ENCODE data around the gene SLC9A2. TPM values are rescaled to one million over a fixed set of nuclear protein-coding genes. Genes with fewer than 3 reads are reported as not detected.

Gene SLC9A2
- total and polyA plus RNA-seq, 4 donors, result 0.88 TPM; not detected in 3

DNA sequence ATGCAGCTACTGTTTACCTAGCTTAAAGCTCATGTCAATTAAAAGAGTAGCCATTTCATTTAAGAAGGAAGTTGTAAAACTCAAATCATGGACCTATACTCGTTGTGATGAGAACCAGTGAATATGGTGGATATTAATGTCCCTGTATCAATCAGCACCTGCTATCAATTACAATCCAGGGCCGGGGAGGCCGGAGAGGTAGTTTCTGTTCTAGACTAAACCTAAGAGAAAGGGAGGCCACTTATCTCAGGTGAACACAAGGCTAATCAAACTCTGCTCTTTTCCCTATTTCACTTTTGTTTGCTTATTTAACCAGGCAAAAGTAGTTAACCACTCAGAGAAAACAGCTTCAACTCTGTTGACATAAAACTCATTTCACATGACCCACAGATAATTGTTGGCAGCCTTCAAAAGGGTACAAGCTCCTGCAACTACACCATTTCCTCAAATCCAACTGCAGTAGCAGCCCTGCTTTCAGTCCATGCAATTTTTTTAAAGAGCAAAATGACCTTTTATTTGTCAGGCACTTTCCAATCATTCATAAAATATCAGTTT lies 27.8 kb upstream of the SLC9A2 start:
- WGBS, 2 donors, result 72 to 80% methylated on average over 3 of the region's 3 CpGs
- H3K27ac ChIP-seq (ENCODE audit: low read depth in 1 of 2, low read length in 2 of 2), result no peak overlapping the region
- H3K4me1 ChIP-seq (ENCODE audit: control insufficient read depth in 1 of 2, insufficient read depth in 2 of 2, low read length in 2 of 2), result no peaks in the 10 kb centered on the region
- ATAC-seq (ENCODE audit: low FRiP score) (no peak), DNase-seq (no peak)
- intact Hi-C loops (cut with DNase I), result no loop called here
- no peaks in the 10 kb centered on the region for H3K9me3 ChIP-seq (ENCODE audit: control insufficient read depth, low read length)
- H3K27me3 ChIP-seq (ENCODE audit: control insufficient read depth in 1 of 2, insufficient read depth in 2 of 2, low read length in 1 of 2), result no peaks in the 10 kb centered on the region
- H3K36me3 ChIP-seq (ENCODE audit: control insufficient read depth in 1 of 2, insufficient read depth in 2 of 2, low read length in 1 of 2), result no peaks in the 10 kb centered on the region
- H3K4me3 ChIP-seq (ENCODE audit: low read length in 2 of 2), result no peak overlapping the region

DNA sequence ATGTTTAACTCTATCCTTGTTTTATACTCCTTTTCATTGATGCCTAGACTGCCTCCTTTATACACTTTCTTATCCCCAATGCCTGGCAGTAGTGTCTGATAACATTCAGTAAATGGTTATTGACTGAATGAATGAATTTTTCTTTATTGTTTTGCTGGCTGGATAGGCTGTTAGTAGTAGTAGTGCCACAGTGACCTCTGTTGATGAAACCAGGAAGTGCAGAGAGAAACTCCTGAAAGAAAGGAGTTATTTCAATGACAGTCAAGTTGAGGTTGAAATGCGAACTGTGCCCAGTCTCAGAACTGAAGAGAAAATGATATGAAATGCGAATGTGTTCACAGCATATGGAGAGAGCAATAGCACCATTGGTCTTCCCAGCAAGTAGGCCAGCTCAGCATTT lies 26.8 kb upstream of the SLC9A2 start:
- DNase-seq (no peak), ATAC-seq (ENCODE audit: low FRiP score) (no peak)
- H3K9me3 ChIP-seq (ENCODE audit: control insufficient read depth, low read length), result no peaks in the 10 kb centered on the region
- 87 to 95% methylated on average over 2 of the region's 2 CpGs for WGBS, 2 donors
- intact Hi-C loops (cut with DNase I), result no loop called here
- H3K27ac ChIP-seq (ENCODE audit: low read depth in 1 of 2, low read length in 2 of 2), result no peak overlapping the region
- no peak overlapping the region for H3K4me3 ChIP-seq (ENCODE audit: low read length in 2 of 2)
- no peaks in the 10 kb centered on the region for H3K36me3 ChIP-seq (ENCODE audit: control insufficient read depth in 1 of 2, insufficient read depth in 2 of 2, low read length in 1 of 2)
- no peaks in the 10 kb centered on the region for H3K27me3 ChIP-seq (ENCODE audit: control insufficient read depth in 1 of 2, insufficient read depth in 2 of 2, low read length in 1 of 2)
- no peaks in the 10 kb centered on the region for H3K4me1 ChIP-seq (ENCODE audit: control insufficient read depth in 1 of 2, insufficient read depth in 2 of 2, low read length in 2 of 2)

DNA sequence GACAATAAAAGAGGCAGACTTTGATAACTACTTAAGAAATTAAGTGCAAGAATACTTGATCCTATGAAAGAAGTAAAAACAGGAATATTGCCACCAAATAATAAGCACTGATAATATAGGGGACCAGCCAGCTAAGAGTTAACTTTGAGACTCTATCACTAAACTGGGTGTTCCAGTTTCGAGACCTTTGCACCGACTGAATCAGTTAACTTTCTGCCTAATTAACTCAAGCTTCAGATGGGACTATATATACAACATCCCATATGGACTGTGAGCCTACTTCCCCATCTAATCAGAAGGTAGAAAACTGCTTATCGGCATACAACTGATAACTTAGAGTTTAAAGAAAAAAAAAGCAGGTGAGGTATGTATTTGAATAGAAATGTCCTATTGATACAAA lies 25.8 kb upstream of the SLC9A2 start:
- 65 to 71% methylated on average over 3 of the region's 3 CpGs for WGBS, 2 donors
- no peaks in the 10 kb centered on the region for H3K27me3 ChIP-seq (ENCODE audit: control insufficient read depth in 1 of 2, insufficient read depth in 2 of 2, low read length in 1 of 2)
- no peaks in the 10 kb centered on the region for H3K36me3 ChIP-seq (ENCODE audit: control insufficient read depth in 1 of 2, insufficient read depth in 2 of 2, low read length in 1 of 2)
- no peak for ATAC-seq (ENCODE audit: low FRiP score)
- H3K4me3 ChIP-seq (ENCODE audit: low read length in 2 of 2), result no peak overlapping the region
- no peaks in the 10 kb centered on the region for H3K9me3 ChIP-seq (ENCODE audit: control insufficient read depth, low read length)
- H3K4me1 ChIP-seq (ENCODE audit: control insufficient read depth in 1 of 2, insufficient read depth in 2 of 2, low read length in 2 of 2), result no peaks in the 10 kb centered on the region
- intact Hi-C loops (cut with DNase I), result no loop called here
- no peak overlapping the region for H3K27ac ChIP-seq (ENCODE audit: low read depth in 1 of 2, low read length in 2 of 2)
- DNase-seq, result no peak

DNA sequence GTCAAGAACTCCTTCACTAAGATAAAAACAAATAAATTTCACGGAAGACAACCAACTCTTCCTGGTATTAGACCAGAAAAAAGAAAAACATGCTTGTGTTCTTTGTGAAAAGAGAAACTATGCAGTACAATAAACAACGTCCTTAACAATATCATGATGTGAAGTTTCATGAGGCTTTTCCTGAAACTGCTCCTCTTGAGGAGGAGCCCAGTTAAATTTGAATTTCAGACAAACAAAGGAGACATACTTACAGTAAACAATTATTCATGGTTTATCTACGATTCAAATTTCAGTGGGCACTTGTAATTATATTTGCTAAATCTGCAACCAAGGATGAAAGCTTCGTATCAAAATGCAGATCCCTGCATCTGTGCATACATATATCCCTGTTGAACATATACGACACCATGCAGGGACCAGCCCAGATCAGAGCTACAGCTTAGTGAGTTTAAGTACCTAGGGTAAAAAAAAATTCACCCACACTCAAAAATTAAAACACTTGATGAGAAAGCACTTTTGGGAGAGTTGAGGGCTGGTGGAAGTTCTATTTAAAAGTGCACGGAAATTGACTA lies 24.8 kb upstream of the SLC9A2 start:
- no peak for ATAC-seq (ENCODE audit: low FRiP score)
- intact Hi-C loops (cut with DNase I), result no loop called here

DNA sequence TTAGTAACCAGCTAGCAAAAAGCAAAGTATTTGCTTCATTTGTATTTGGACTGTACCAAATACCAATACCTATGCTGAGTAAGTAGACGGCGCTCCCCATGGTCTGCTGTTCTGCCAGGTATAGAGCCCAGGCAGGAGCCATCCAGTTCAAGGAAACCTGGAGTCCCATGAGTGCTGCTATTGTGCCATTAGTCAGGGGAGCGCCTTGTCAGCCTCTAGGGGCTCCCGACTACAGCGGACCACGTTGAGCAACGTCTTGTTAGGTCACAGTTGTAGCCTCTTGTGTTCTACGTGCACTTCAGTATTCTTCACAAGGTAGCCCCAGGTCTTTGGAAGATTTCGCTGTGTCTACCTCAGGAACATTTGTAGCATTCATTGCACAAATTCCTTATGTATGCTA lies 21.6 kb upstream of the SLC9A2 start:
- no peaks in the 10 kb centered on the region for H3K36me3 ChIP-seq (ENCODE audit: control insufficient read depth in 1 of 2, insufficient read depth in 2 of 2, low read length in 1 of 2)
- WGBS, 2 donors, result 60 to 66% methylated on average over 9 of the region's 9 CpGs
- no peak overlapping the region for H3K27ac ChIP-seq (ENCODE audit: low read depth in 1 of 2, low read length in 2 of 2)
- intact Hi-C loops (cut with DNase I), result no loop called here
- no peak overlapping the region for H3K4me3 ChIP-seq (ENCODE audit: low read length in 2 of 2)
- DNase-seq, result no peak
- no peaks in the 10 kb centered on the region for H3K9me3 ChIP-seq (ENCODE audit: control insufficient read depth, low read length)
- no peaks in the 10 kb centered on the region for H3K4me1 ChIP-seq (ENCODE audit: control insufficient read depth in 1 of 2, insufficient read depth in 2 of 2, low read length in 2 of 2)
- ATAC-seq (ENCODE audit: low FRiP score), result no peak
- no peaks in the 10 kb centered on the region for H3K27me3 ChIP-seq (ENCODE audit: control insufficient read depth in 1 of 2, insufficient read depth in 2 of 2, low read length in 1 of 2)

More for the DNA sequence above, 24.8 kb upstream of the SLC9A2 start:
- H3K27ac ChIP-seq (ENCODE audit: low read depth in 1 of 2, low read length in 2 of 2), result no peak overlapping the region
- no peaks in the 10 kb centered on the region for H3K36me3 ChIP-seq (ENCODE audit: control insufficient read depth in 1 of 2, insufficient read depth in 2 of 2, low read length in 1 of 2)
- H3K27me3 ChIP-seq (ENCODE audit: control insufficient read depth in 1 of 2, insufficient read depth in 2 of 2, low read length in 1 of 2), result no peaks in the 10 kb centered on the region
- H3K9me3 ChIP-seq (ENCODE audit: control insufficient read depth, low read length), result no peaks in the 10 kb centered on the region
- 75 to 82% methylated on average over 6 of the region's 6 CpGs for WGBS, 2 donors
- no peaks in the 10 kb centered on the region for H3K4me1 ChIP-seq (ENCODE audit: control insufficient read depth in 1 of 2, insufficient read depth in 2 of 2, low read length in 2 of 2)
- H3K4me3 ChIP-seq (ENCODE audit: low read length in 2 of 2), result no peak overlapping the region
- DNase-seq, result no peak

DNA sequence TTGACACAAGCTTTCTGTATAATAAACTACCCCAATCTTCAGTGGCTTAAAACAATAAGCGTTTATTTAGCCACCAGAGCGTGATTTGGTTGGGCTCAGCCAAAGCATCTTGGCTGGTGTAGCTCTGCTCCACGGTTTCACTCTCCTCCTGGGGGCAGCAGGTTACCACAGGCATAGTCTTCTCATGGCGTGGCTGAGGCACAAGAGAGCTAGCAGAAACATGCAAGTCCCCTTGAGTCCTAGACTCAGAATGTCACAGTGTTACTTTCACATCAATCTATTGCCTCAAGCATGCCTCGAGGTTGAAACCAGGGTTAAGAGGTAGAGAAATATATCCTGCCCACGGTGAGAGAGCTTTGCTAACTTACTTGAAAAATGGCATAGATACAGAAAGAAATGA lies 19.9 kb upstream of the SLC9A2 start:
- WGBS, 2 donors, result 60 to 63% methylated on average over 6 of the region's 6 CpGs
- intact Hi-C loops (cut with DNase I), result no loop called here
- Histone ChIP-seq H3K27ac (ENCODE audit: low read depth in 1 of 2, low read length in 2 of 2) (no peak overlapping the region), H3K4me1 (ENCODE audit: control insufficient read depth in 1 of 2, insufficient read depth in 2 of 2, low read length in 2 of 2) (no peaks in the 10 kb centered on the region), H3K9me3 (ENCODE audit: control insufficient read depth, low read length) (no peaks in the 10 kb centered on the region), H3K4me3 (ENCODE audit: low read length in 2 of 2) (no peak overlapping the region), H3K27me3 (ENCODE audit: control insufficient read depth in 1 of 2, insufficient read depth in 2 of 2, low read length in 1 of 2) (no peaks in the 10 kb centered on the region), H3K36me3 (ENCODE audit: control insufficient read depth in 1 of 2, insufficient read depth in 2 of 2, low read length in 1 of 2) (no peaks in the 10 kb centered on the region)
- DNase-seq (no peak), ATAC-seq (ENCODE audit: low FRiP score) (no peak)

DNA sequence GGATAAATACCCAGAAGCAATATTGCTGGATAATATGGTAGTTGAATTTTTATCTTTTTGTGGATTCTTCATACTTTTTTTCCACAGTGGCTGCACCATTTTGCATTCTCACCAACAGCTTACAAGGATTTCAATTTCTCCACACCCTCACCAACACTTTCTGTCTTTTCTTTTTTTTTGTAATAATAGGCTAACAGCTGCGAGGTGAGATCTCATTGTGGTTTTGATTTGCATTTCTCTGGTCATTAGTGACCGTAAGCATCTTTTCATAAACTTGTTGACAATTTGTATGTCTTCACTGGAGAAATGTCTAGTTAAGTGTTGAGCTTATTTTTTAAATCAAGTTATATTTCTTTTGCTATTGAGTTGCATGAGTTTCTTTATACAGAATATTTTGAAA lies 17.6 kb upstream of the SLC9A2 start:
- Histone ChIP-seq H3K9me3 (ENCODE audit: control insufficient read depth, low read length) (no peaks in the 10 kb centered on the region), H3K27ac (ENCODE audit: low read depth in 1 of 2, low read length in 2 of 2) (no peak overlapping the region), H3K36me3 (ENCODE audit: control insufficient read depth in 1 of 2, insufficient read depth in 2 of 2, low read length in 1 of 2) (no peaks in the 10 kb centered on the region), H3K4me1 (ENCODE audit: control insufficient read depth in 1 of 2, insufficient read depth in 2 of 2, low read length in 2 of 2) (no peaks in the 10 kb centered on the region), H3K4me3 (ENCODE audit: low read length in 2 of 2) (no peak overlapping the region), H3K27me3 (ENCODE audit: control insufficient read depth in 1 of 2, insufficient read depth in 2 of 2, low read length in 1 of 2) (no peaks in the 10 kb centered on the region)
- intact Hi-C loops (cut with DNase I), result no loop called here
- no peak for ATAC-seq (ENCODE audit: low FRiP score)
- WGBS, 2 donors, result 91 to 96% methylated on average over 2 of the region's 2 CpGs
- no peak for DNase-seq

DNA sequence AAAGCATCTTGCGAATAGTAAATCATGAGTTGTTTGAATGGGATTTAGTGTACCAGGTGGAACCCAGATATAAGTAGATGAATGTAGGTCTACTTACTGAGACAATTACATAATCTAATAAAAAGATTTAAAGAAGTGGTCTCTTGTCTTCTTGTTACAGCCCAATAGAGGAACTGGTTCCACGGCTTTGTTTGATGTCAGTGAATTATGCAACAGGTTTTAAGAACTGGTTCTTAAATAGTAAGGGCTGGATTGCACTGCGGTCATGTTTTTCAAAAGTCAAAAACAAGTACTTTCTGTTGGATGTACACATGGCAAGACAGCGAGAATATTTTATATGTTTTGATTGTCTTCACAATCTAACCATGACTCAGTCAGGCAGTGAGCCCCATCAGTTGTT lies 15.4 kb upstream of the SLC9A2 start:
- DNase-seq (no peak), ATAC-seq (ENCODE audit: low FRiP score) (no peak)
- Histone ChIP-seq H3K4me3 (ENCODE audit: low read length in 2 of 2) (no peak overlapping the region), H3K27me3 (ENCODE audit: control insufficient read depth in 1 of 2, insufficient read depth in 2 of 2, low read length in 1 of 2) (no peaks in the 10 kb centered on the region), H3K4me1 (ENCODE audit: control insufficient read depth in 1 of 2, insufficient read depth in 2 of 2, low read length in 2 of 2) (no peaks in the 10 kb centered on the region), H3K9me3 (ENCODE audit: control insufficient read depth, low read length) (no peaks in the 10 kb centered on the region), H3K36me3 (ENCODE audit: control insufficient read depth in 1 of 2, insufficient read depth in 2 of 2, low read length in 1 of 2) (no peaks in the 10 kb centered on the region), H3K27ac (ENCODE audit: low read depth in 1 of 2, low read length in 2 of 2) (no peak overlapping the region)
- WGBS, 2 donors, result 90 to 91% methylated on average over 4 of the region's 4 CpGs
- intact Hi-C loops (cut with DNase I), result no loop called here

DNA sequence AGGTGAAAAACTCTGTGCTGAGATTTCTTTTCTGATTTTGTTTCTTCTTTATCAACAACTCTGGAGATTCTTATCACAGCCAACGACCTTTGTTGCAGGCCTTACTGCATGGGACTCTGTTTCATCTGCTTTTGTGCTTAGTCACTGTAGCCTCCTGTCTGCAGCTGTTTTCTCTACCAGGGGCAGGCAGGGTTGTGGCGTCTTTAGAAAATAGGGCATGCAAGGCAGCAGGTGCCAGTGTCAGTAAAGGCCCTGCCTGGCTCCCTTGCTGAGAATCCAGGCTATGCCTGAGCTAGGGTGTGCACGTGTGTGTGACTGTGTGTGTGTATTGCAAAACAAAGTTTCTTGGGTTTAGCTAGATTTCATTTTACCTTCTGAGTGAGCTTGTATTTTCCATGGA lies 14.6 kb upstream of the SLC9A2 start:
- no peak overlapping the region for H3K4me3 ChIP-seq (ENCODE audit: low read length in 2 of 2)
- no peaks in the 10 kb centered on the region for H3K27me3 ChIP-seq (ENCODE audit: control insufficient read depth in 1 of 2, insufficient read depth in 2 of 2, low read length in 1 of 2)
- no peaks in the 10 kb centered on the region for H3K4me1 ChIP-seq (ENCODE audit: control insufficient read depth in 1 of 2, insufficient read depth in 2 of 2, low read length in 2 of 2)
- DNase-seq (no peak), ATAC-seq (ENCODE audit: low FRiP score) (no peak)
- no peaks in the 10 kb centered on the region for H3K9me3 ChIP-seq (ENCODE audit: control insufficient read depth, low read length)
- no peak overlapping the region for H3K27ac ChIP-seq (ENCODE audit: low read depth in 1 of 2, low read length in 2 of 2)
- 50 to 57% methylated on average over 3 of the region's 3 CpGs for WGBS, 2 donors
- intact Hi-C loops (cut with DNase I), result no loop called here
- H3K36me3 ChIP-seq (ENCODE audit: control insufficient read depth in 1 of 2, insufficient read depth in 2 of 2, low read length in 1 of 2), result no peaks in the 10 kb centered on the region
